ENCODE measurements around the gene SHC2.
"Not testable (repeated sequence)": the region's sequence is repeated elsewhere in the genome, so short reads cannot be mapped to it uniquely, and the experiment has no call there.

DNA sequence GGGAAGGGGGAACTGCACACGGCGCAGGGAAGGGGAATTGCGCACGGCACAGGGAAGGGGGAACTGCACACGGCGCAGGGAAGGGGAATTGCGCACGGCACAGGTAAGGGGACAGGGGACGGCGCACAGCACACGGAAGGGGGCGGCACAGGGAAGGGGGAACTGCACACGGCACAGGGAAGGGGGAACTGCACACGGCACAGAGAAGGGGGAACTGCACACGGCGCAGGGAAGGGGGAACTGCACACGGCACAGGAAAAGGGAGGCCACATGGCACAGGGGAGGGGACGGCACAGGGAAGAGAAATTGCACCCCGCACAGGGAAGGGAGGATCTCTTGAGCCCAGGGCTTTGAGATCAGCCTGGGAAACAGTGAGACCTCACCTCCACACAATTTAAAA lies 33.2 kb downstream of the SHC2 start:
- TF ChIP-seq, protein P1, sequence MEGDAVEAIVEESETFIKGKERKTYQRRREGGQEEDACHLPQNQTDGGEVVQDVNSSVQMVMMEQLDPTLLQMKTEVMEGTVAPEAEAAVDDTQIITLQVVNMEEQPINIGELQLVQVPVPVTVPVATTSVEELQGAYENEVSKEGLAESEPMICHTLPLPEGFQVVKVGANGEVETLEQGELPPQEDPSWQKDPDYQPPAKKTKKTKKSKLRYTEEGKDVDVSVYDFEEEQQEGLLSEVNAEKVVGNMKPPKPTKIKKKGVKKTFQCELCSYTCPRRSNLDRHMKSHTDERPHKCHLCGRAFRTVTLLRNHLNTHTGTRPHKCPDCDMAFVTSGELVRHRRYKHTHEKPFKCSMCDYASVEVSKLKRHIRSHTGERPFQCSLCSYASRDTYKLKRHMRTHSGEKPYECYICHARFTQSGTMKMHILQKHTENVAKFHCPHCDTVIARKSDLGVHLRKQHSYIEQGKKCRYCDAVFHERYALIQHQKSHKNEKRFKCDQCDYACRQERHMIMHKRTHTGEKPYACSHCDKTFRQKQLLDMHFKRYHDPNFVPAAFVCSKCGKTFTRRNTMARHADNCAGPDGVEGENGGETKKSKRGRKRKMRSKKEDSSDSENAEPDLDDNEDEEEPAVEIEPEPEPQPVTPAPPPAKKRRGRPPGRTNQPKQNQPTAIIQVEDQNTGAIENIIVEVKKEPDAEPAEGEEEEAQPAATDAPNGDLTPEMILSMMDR (IDR thresholded peaks at IDR 0.05; ENCODE audit: low read length) = not testable (repeated sequence)
- TF ChIP-seq EZH2 (IDR thresholded peaks at IDR 0.05; ENCODE audit: borderline replicate concordance, low read length) = not testable (repeated sequence)
